Transverse colon (tissue), 4 donors: Measurements from ENCODE around the gene ADCY5. TPM values are rescaled to one million over a fixed set of nuclear protein-coding genes. Genes with fewer than 3 reads are reported as not detected.

Source experiments
- DNase-seq: peaks from one replicate; pipeline ENCODE4 v3.0.0-alpha.2; 2019
- H3K27ac ChIP-seq, 4 donors: fragments of 200-600 bp; sonication (generic); 2 replicates each; pipeline ENCODE4 v1.5.1; 2016 to 2018; ENCODE audit warnings: inconsistent platforms in 4 of 4
- H3K27me3 ChIP-seq: fragments of 200-600 bp; sonication (generic); 2 replicates; pipeline ENCODE4 v1.5.1; 2017; ENCODE audit warnings: inconsistent platforms
- H3K36me3 ChIP-seq, 4 donors: fragments of 200-600 bp; sonication (generic); 2 replicates each; pipeline ENCODE4 v1.5.1; 2017 to 2019; ENCODE audit warnings: inconsistent platforms in 4 of 4
- H3K4me1 ChIP-seq, 4 donors: fragments of 200-600 bp; sonication (generic); 2 replicates each; pipeline ENCODE4 v1.5.1; 2017 to 2020; ENCODE audit warnings: inconsistent platforms in 4 of 4
- H3K4me3 ChIP-seq, 4 donors: fragments of 200-600 bp; sonication (generic); 1 replicate in 1 of 4; 2 replicates in 3 of 4; pipeline versions ENCODE4 v1.5.1 to v1.6.1; 2017 to 2019; ENCODE audit warnings: inconsistent platforms in 4 of 4
- H3K9me3 ChIP-seq, 2 donors: fragments of 200-600 bp; sonication (generic); 2 replicates each; pipeline ENCODE4 v1.5.1; 2017 to 2019; ENCODE audit warnings: inconsistent platforms in 2 of 2
- CTCF ChIP-seq, 5 experiments: fragments of 200-600 bp in 3 of 5; fragments of 450-650 bp in 2 of 5; sonication (generic) in 3 of 5; IDR thresholded peaks; 1 replicate in 2 of 5; 2 replicates in 3 of 5; pipeline ENCODE4 v1.5.1; 2016 to 2017; ENCODE audit warnings: antibody characterized with exemption in 5 of 5, inconsistent platforms in 3 of 5, mild to moderate bottlenecking in 2 of 5, moderate library complexity in 1 of 5
- EP300 ChIP-seq: sonication (generic); formaldehyde crosslinking; IDR thresholded peaks from one replicate; pipeline ENCODE4 v1.6.1; 2017; ENCODE audit warnings: antibody characterized with exemption, low read depth
- POLR2A ChIP-seq: fragments of 450-650 bp; IDR thresholded peaks from one replicate; pipeline ENCODE4 v1.6.1; 2016; ENCODE audit warnings: antibody characterized with exemption, mild to moderate bottlenecking, moderate library complexity
- POLR2AphosphoS5 ChIP-seq, 3 donors: sonication (generic); formaldehyde crosslinking; IDR thresholded peaks; one replicate each; pipeline ENCODE4 v1.6.1; 2016; ENCODE audit warnings: antibody characterized with exemption in 3 of 3
- WGBS, 2 donors: methylation state at CpG; one replicate each; pipeline ENCODE4 v1.1.5; 2018; ENCODE audit warnings: low coverage in 1 of 2; 5-methylcytosine and 5-hydroxymethylcytosine counted together
- in situ Hi-C, 4 donors: fragments of 200-750 bp; cut with MboI; loops; one replicate each; pipeline versions ENCODE4 v1.15.0 to v1.15.1; 2017; ENCODE audit warnings: low sequenced_read_pairs in 3 of 4, low pct_ligation_motif_present in 1 of 4, low pct_unique_long_range_greater_than_20kb in 1 of 4
- intact Hi-C: fragments of 100-400 bp; cut with DNase I; formaldehyde crosslinking; loops from one replicate; pipeline ENCODE4 v1.15.1; 2023; ENCODE audit warnings: low total_unique reads
- total RNA-seq, 4 donors: library from RNA; depleted of rRNA; stranded (reverse); fragments of >200 nt; gene quantifications; one replicate each; pipeline ENCODE4 v1.1.0, GENCODE V29; 2016

ADCY5 gene
- total RNA-seq, 4 donors from 2014 or later = 13.9 to 42.0 (median 28.6) TPM

DNA sequence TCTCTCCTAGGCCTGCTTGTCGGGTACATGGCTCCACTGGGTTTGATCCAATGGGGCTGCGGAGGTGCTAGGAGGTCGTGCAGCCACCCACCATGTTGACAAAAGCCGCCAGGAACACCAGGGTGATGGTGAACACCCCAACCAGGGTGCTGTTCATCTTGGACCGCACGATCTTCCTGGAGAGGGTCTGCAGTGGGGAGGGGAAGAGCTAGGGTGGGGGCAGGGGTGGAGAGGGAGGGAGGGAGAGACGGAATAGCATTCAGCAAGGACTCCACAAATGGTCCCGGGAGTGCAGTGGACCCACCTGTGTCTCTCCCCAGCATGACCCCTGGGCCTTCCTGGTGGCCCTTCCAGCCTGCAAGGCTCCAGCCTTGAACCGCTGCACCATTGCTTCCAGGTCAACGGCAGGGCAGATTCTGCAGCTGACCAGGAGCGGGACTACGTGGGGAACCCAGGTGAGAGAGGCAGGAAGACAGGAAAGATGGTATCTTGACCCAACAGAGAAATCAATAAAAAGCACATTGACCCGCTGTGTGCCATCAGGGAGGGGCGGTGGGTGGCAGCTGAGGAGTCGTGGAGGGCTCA lies 144.8 kb downstream of the ADCY5 start:
- no peak for DNase-seq
- in situ Hi-C loops = no loop called here

DNA sequence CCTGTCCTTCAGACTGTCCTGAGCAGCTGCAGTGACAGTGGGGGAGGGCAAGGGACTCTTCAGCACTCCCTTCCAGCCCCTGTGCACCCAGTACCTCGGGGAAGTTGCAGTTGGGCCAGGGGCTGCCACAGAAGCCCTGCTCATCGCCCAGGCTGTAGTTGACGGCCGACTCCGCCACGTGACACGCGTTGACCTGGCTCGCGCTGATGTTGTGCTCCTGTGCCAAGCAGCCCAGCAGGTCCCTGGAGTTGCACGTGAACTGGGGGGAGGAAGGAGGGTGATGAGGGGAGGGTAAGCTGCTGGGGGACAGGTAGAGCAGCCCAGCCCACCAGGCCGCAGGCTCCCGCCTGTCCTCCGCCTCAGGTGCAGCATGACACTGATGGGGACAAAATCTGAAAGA lies 145.9 kb downstream of the ADCY5 start:
- no peaks in the 10 kb centered on the region for H3K9me3 ChIP-seq
- TF ChIP-seq POLR2AphosphoS5 (IDR thresholded peaks at IDR 0.05) = no peak
- no peak for TF ChIP-seq EP300
- no peak for TF ChIP-seq CTCF (IDR thresholded peaks at IDR 0.05)
- no peak for TF ChIP-seq POLR2A
- H3K27ac ChIP-seq = no peak overlapping the region
- no peaks in the 10 kb centered on the region for H3K27me3 ChIP-seq
- in situ Hi-C loops = no loop called here
- H3K4me3 ChIP-seq = no peak overlapping the region
- intact Hi-C loops = no loop called here
- no peaks in the 10 kb centered on the region for H3K36me3 ChIP-seq
- H3K4me1 ChIP-seq = no peaks in the 10 kb centered on the region
- no peak for DNase-seq
- WGBS, 2 donors = 91% methylated on average over 11 of the region's 14 CpGs; no CpG with 5 or more reads in 1 of the 2 donors

More for the DNA sequence above, 144.8 kb downstream of the ADCY5 start:
- Histone ChIP-seq H3K4me1 (no peaks in the 10 kb centered on the region), H3K4me3 (no peak overlapping the region), H3K27me3 (no peaks in the 10 kb centered on the region), H3K9me3 (no peaks in the 10 kb centered on the region), H3K36me3 (no peaks in the 10 kb centered on the region), H3K27ac (no peak overlapping the region)
- TF ChIP-seq POLR2A = no peak
- TF ChIP-seq EP300 = no peak
- TF ChIP-seq CTCF (IDR thresholded peaks at IDR 0.05) = no peak
- no peak for TF ChIP-seq POLR2AphosphoS5 (IDR thresholded peaks at IDR 0.05)
- 70 to 88% methylated on average over 4 to 15 of the region's 15 CpGs for WGBS, 2 donors
- intact Hi-C loops = no loop called here

- in situ Hi-C loops = no loop called here
- WGBS, 2 donors = 39 to 100% methylated on average over 2 of the region's 4 CpGs
- H3K36me3 ChIP-seq = no peaks in the 10 kb centered on the region
- H3K9me3 ChIP-seq = no peaks in the 10 kb centered on the region
- no peaks in the 10 kb centered on the region for H3K4me1 ChIP-seq
- no peak overlapping the region for H3K4me3 ChIP-seq
- no peaks in the 10 kb centered on the region for H3K27me3 ChIP-seq
- no peak for TF ChIP-seq EP300
- no peak for TF ChIP-seq POLR2A
- TF ChIP-seq CTCF (IDR thresholded peaks at IDR 0.05) = no peak
- no peak for TF ChIP-seq POLR2AphosphoS5 (IDR thresholded peaks at IDR 0.05)
- no peak for DNase-seq
- H3K27ac ChIP-seq = no peak overlapping the region
- intact Hi-C loops = no loop called here
Observed at GRCh38 chr3:123301331-123302184, 147.3 kb downstream of the ADCY5 start.

DNA sequence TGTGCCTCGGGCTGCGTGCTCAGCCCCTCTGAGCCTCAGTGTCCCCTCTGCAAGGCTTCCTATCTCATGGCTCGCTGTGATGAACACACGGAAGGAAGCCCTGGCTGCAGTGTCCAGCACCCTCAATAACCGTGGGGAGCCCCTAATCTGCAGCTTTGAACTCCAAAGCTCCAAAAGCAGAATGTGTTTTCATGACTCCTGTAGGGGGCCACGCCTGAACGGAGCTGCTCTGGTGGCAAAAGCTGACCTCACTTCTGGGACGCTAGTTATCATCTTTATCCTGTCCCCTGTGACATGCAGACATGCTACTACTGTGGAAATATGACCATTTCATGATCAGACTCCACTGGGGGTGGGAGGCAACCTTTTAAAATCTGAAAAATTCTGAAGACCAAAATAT lies 148.3 kb downstream of the ADCY5 start:
- 87% methylated on average over 8 of the region's 8 CpGs; no CpG with 5 or more reads in 1 of the 2 donors for WGBS, 2 donors
- no peak for DNase-seq
- H3K4me3 ChIP-seq = no peak overlapping the region
- in situ Hi-C loops (no loop called here), intact Hi-C loops (no loop called here)
- H3K27ac ChIP-seq = no peak overlapping the region
- no peaks in the 10 kb centered on the region for H3K4me1 ChIP-seq
- H3K27me3 ChIP-seq = no peaks in the 10 kb centered on the region
- H3K36me3 ChIP-seq = no peaks in the 10 kb centered on the region
- no peaks in the 10 kb centered on the region for H3K9me3 ChIP-seq
- TF ChIP-seq CTCF (IDR thresholded peaks at IDR 0.05) (no peak), POLR2AphosphoS5 (IDR thresholded peaks at IDR 0.05) (no peak), POLR2A (no peak), EP300 (no peak)
